ENCODE measurements around the gene HOXA5.
A peak's percentile ranks its signal among the peaks of the same experiment; 100 is the strongest.

The HOXA5 gene

GRCh38 chr7:27132978-27133377 is 10.5 kb downstream of the HOXA5 start:
- DNase-seq (ENCODE audit: low spot score): no peak

GRCh38 chr7:27132214-27132613 is 11.3 kb downstream of the HOXA5 start:
- DNase-seq (ENCODE audit: low spot score): no peak

- DNase-seq (ENCODE audit: low spot score): no peak
Measured at GRCh38 chr7:27131390-27131819, 12.1 kb downstream of the HOXA5 start.

- DNase-seq (ENCODE audit: low spot score): peak; percentile 48
Measured at GRCh38 chr7:27130540-27131389, 12.7 kb downstream of the HOXA5 start, which contains the start of gene HOXA4. TSS of gene HOXA4 (minus strand) at chr7:27130757. CDS start at chr7:27130733, 24 bp downstream.

- DNase-seq (ENCODE audit: low spot score): no peak
Measured at GRCh38 chr7:27129729-27130539, 13.5 kb downstream of the HOXA5 start.

- DNase-seq (ENCODE audit: low spot score): no peak
Measured at GRCh38 chr7:27128776-27129728, 14.4 kb downstream of the HOXA5 start.

GRCh38 chr7:27128034-27128433 is 15.4 kb downstream of the HOXA5 start:
- no peak for DNase-seq (ENCODE audit: low spot score)

GRCh38 chr7:27126596-27127327 is 16.7 kb downstream of the HOXA5 start:
- DNase-seq (ENCODE audit: low spot score): no peak

- no peak for DNase-seq (ENCODE audit: low spot score)
Measured at GRCh38 chr7:27125986-27126394, 17.5 kb downstream of the HOXA5 start.

GRCh38 chr7:27124902-27125689 is 18.4 kb downstream of the HOXA5 start:
- no peak for DNase-seq (ENCODE audit: low spot score)

GRCh38 chr7:27124096-27124901 is 19.2 kb downstream of the HOXA5 start:
- DNase-seq (ENCODE audit: low spot score): no peak

- DNase-seq (ENCODE audit: low spot score): no peak
Measured at GRCh38 chr7:27123477-27124053, 19.9 kb downstream of the HOXA5 start.

GRCh38 chr7:27123007-27123476 is 20.4 kb downstream of the HOXA5 start:
- DNase-seq (ENCODE audit: low spot score): no peak

GRCh38 chr7:27122077-27122910 is 21.2 kb downstream of the HOXA5 start:
- DNase-seq (ENCODE audit: low spot score): no peak

- no peak for DNase-seq (ENCODE audit: low spot score)
Measured at GRCh38 chr7:27121684-27122076, 21.8 kb downstream of the HOXA5 start.

GRCh38 chr7:27119412-27119911 is 24.0 kb downstream of the HOXA5 start:
- no peak for DNase-seq (ENCODE audit: low spot score)

GRCh38 chr7:27118580-27118979 is 24.9 kb downstream of the HOXA5 start:
- no peak for DNase-seq (ENCODE audit: low spot score)
